ENCODE results near the gene EDC3.

Gene EDC3

DNA sequence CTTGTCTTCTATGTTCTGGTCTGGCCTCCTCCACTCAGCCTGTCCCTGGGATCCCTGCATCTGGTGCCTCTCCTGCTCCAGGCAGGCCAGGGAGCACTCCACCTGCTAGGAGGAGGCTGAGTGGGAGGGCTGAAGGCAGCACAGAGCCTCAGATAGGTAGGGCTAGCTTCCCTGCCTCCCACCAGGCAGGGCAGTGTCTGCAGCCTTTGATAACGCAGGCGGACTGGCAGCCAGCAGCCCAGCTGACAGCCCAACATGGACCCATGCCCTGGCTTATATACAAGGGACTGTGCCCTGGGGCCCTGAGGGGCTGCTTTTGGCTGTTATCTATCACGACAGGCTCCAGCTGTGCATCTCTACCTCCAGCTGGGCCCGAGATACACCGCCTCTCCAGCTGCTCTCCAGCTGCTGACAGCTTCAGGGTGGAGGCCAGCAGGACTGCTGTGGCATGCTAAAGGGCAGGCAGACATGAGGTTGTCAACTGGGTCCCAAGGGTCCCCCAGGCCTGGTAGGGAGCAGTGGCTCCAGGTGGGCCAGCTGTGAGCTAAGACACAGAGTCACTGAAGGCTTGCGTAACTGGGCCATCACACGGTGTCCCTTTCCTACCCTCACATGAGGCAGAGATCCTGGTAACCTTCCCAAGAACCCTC lies 85.4 kb downstream of the EDC3 start:
- DNase-seq (ENCODE audit: low read depth, low spot score) = no peak
- no peak overlapping the region for H3K4me3 ChIP-seq (ENCODE audit: low read depth, low read length)
- POLR2A ChIA-PET = interaction anchor here (1.3 kb wide), 1 partner anchor 12 kb away, joined by 6 read pairs; no protein-coding TSS in a partner anchor
- CTCF ChIA-PET = interaction anchor here (19.6 to 46.3 kb wide), 2 partner anchors 26 to 162 kb away, joined by 338 to 1672 read pairs; partner anchors contain the start of gene CSK
- TF ChIP-seq, protein P1, sequence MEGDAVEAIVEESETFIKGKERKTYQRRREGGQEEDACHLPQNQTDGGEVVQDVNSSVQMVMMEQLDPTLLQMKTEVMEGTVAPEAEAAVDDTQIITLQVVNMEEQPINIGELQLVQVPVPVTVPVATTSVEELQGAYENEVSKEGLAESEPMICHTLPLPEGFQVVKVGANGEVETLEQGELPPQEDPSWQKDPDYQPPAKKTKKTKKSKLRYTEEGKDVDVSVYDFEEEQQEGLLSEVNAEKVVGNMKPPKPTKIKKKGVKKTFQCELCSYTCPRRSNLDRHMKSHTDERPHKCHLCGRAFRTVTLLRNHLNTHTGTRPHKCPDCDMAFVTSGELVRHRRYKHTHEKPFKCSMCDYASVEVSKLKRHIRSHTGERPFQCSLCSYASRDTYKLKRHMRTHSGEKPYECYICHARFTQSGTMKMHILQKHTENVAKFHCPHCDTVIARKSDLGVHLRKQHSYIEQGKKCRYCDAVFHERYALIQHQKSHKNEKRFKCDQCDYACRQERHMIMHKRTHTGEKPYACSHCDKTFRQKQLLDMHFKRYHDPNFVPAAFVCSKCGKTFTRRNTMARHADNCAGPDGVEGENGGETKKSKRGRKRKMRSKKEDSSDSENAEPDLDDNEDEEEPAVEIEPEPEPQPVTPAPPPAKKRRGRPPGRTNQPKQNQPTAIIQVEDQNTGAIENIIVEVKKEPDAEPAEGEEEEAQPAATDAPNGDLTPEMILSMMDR (IDR thresholded peaks at IDR 0.05; ENCODE audit: insufficient read depth, low read length, missing control alignments) = no peak

DNA sequence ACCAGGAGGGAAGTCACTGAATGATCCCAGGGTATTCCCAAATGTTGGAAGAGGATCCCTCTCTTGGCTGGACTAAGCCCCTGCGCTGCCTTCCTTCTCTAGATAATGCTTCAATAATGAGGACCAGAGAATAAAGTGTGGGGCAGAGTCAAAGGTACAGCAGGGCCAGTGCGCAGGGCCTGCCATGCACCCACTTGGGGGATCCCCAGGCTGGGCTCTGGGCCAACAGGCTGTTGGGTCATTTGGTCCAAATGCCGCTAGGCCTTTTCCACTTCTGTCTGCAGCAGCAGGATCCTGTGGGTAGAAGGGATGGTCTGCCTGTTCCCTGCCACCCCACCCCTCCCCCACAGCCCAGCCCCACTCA lies 85.9 kb downstream of the EDC3 start:
- CTCF ChIA-PET = interaction anchor here (19.6 to 46.3 kb wide), 2 partner anchors 27 to 162 kb away, joined by 338 to 1672 read pairs; partner anchors contain the start of gene CSK
- POLR2A ChIA-PET = no interaction called here
- no peak for DNase-seq (ENCODE audit: low read depth, low spot score)
- TF ChIP-seq, protein P1 (IDR thresholded peaks at IDR 0.05; ENCODE audit: insufficient read depth, low read length, missing control alignments) = no peak
- no peak overlapping the region for H3K4me3 ChIP-seq (ENCODE audit: low read depth, low read length)

DNA sequence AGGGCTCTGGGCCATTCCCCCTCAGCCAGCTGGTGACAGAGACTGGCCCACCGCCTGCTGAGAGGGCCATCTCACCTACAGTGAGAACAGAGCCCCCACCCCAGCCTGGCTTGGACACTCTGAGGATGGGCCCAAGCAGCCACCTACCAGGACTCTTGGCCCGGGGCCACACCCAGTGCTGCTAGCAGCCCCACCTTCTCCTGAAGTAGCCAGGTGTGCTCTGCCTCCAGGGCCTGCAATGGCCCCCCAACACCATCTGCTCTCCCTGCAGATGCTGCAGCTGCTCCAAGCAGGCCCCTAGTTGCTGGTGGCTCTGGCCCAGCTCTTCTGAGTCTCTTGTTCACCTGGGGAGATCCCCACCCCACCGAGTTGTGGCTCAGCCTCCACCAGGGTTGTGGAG lies 87.0 kb downstream of the EDC3 start:
- ChIA-PET POLR2A (no interaction called here), CTCF (interaction anchor here (0.8 to 46.3 kb wide), 4 partner anchors 9 to 234 kb away, joined by 3 to 1672 read pairs (median 172); partner anchors contain the start of gene CSK)
- DNase-seq (ENCODE audit: low read depth, low spot score) = no peak
- TF ChIP-seq, protein P1 (IDR thresholded peaks at IDR 0.05; ENCODE audit: insufficient read depth, low read length, missing control alignments) = no peak
- H3K4me3 ChIP-seq (ENCODE audit: low read depth, low read length) = no peak overlapping the region

DNA sequence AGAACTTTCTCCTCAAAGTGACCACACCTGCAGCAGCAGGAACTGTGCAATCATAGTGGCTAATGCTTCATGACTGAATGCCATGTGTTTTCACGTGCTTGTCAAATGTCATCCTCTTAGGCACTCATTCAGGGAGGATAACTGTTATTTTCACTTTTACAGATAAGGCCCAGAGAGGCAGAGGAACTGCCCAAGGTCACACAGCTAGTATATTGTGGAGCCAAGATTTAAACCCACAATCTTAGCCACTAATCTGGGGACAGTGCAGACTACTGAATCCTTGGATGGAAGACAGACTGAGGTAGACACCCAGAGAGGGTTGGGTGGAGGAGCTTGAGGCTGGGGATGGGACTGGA lies 90.1 kb downstream of the EDC3 start:
- POLR2A ChIA-PET = no interaction called here
- TF ChIP-seq, protein P1 (IDR thresholded peaks at IDR 0.05; ENCODE audit: insufficient read depth, low read length, missing control alignments) = no peak
- no peak overlapping the region for H3K4me3 ChIP-seq (ENCODE audit: low read depth, low read length)
- CTCF ChIA-PET = no interaction called here
- no peak for DNase-seq (ENCODE audit: low read depth, low spot score)

DNA sequence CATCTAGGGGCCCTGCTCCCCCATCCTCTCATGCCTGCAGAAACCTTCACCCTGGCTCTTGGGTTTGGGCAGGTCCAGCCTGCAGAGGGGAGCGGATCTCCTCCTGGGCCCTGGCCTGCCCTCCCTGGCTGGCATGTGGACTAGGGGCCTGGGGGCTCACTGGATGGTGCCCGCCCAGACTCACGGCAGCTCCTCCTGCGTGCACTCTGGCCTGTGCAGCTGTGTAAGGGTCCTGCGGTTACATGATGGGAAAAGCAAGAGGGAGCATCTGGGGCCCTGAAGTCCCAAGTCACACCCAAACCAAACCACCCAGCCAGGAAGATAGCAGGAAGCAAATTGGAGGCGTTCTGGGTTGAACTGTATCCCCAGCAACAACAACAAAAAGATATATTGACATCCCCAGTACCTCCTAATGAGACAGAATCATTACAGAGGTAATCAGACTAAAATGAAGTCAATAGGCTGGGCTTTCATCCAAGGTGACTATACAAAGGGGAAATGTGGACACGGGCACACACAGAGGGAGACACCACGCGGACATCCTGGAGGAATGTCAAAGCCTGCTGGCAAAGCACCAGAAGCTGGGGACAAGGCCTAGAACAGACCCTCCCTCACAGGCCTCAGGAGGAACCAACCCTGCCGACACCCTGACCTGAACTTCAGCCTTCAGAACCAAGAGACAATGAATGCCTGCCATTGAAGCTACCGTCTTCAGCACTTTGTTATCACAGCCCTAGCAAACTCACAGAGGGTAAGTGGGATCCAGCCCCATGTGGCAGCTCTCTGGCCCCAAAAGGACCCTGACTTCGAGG lies 90.6 kb downstream of the EDC3 start:
- CTCF ChIA-PET = interaction anchor here (1.1 kb wide), 1 partner anchor 231 kb away, joined by 3 read pairs; no protein-coding TSS in a partner anchor

More for the DNA sequence above, 90.6 kb downstream of the EDC3 start:
- H3K4me3 ChIP-seq (ENCODE audit: low read depth, low read length) = no peak overlapping the region
- no peak for DNase-seq (ENCODE audit: low read depth, low spot score)
- TF ChIP-seq, protein P1 (IDR thresholded peaks at IDR 0.05; ENCODE audit: insufficient read depth, low read length, missing control alignments) = no peak
- POLR2A ChIA-PET = no interaction called here
